DND-41 (cell line): ENCODE measurements around the gene ACBD6.

ENCODE experiments used
- ATAC-seq: fragments of 200-7000 bp; cut with Tn5 transposase; 3 replicates; pipeline ENCODE4 v1.9.1; 2021; ENCODE audit warnings: low read depth; ENCODE audit not compliant: insufficient read depth
- DNase-seq: peaks from one replicate; pipeline ENCODE4 v3.0.0-alpha.2; 2020
- H2AFZ ChIP-seq: 2 replicates; pipeline ENCODE4 v1.6.0; 2012; ENCODE audit warnings: low read depth, low read length
- H3K27ac ChIP-seq: 2 replicates; pipeline ENCODE4 v1.5.1; 2012; ENCODE audit warnings: low read length, inconsistent platforms
- H3K27me3 ChIP-seq: fragments of 200-600 bp; sonication (generic); 2 replicates; pipeline ENCODE4 v1.6.0; 2012; ENCODE audit warnings: low read length, mild to moderate bottlenecking, inconsistent platforms; ENCODE audit not compliant: insufficient read depth, poor library complexity
- H3K36me3 ChIP-seq: 2 replicates; pipeline ENCODE4 v1.5.1; 2012; ENCODE audit warnings: low read length, inconsistent platforms; ENCODE audit not compliant: insufficient read depth
- H3K4me1 ChIP-seq: 2 replicates; pipeline ENCODE4 v1.5.1; 2012; ENCODE audit warnings: mild to moderate bottlenecking, low read length; ENCODE audit not compliant: insufficient read depth
- H3K4me2 ChIP-seq: 2 replicates; pipeline ENCODE4 v1.6.0; 2012; ENCODE audit warnings: mild to moderate bottlenecking, moderate library complexity, low read length, inconsistent platforms; ENCODE audit not compliant: insufficient read depth
- H3K4me3 ChIP-seq, 2 experiments: fragments of 200-600 bp in 1 of 2; shearing (Covaris generic) in 1 of 2; 2 replicates each; pipeline ENCODE4 v1.5.1; 2012 to 2016; ENCODE audit warnings: inconsistent platforms in 2 of 2, low read length in 2 of 2, mild to moderate bottlenecking in 2 of 2, low read depth in 1 of 2, moderate library complexity in 1 of 2
- H3K79me2 ChIP-seq: 2 replicates; pipeline ENCODE4 v1.6.0; 2012; ENCODE audit warnings: low read length, inconsistent platforms; ENCODE audit not compliant: insufficient read depth
- H3K9ac ChIP-seq: 2 replicates; pipeline ENCODE4 v1.6.0; 2012; ENCODE audit warnings: low read depth, mild to moderate bottlenecking, inconsistent platforms, low read length, moderate library complexity
- H3K9me3 ChIP-seq: 2 replicates; pipeline ENCODE4 v1.5.1; 2012; ENCODE audit warnings: low read length, moderate library complexity, mild to moderate bottlenecking, inconsistent platforms; ENCODE audit not compliant: insufficient read depth, severe bottlenecking
- H4K20me1 ChIP-seq: 2 replicates; pipeline ENCODE4 v1.6.0; 2012; ENCODE audit warnings: low read length; ENCODE audit not compliant: insufficient read depth
- EZH2 ChIP-seq: IDR thresholded peaks from 3 replicates; pipeline ENCODE4 v1.6.1; 2012; ENCODE audit warnings: borderline replicate concordance, low read depth, mild to moderate bottlenecking, moderate library complexity, low read length, inconsistent platforms; ENCODE audit not compliant: severe bottlenecking
- TF ChIP-seq, protein P1 (sequence below): IDR thresholded peaks from 2 replicates; pipeline ENCODE4 v1.5.1; 2012; ENCODE audit warnings: borderline replicate concordance, low read length, moderate library complexity, mild to moderate bottlenecking; ENCODE audit not compliant: poor library complexity, severe bottlenecking; ENCODE audit errors: extremely low read depth

Gene ACBD6

GRCh38 chr1:180262628-180263488 lies 239.5 kb downstream of the ACBD6 start:
- Histone ChIP-seq H3K79me2 (no peaks in the 10 kb centered on the region), H2AFZ (no peak overlapping the region), H3K9me3 (no peaks in the 10 kb centered on the region), H3K4me2 (no peak overlapping the region), H3K36me3 (no peaks in the 10 kb centered on the region), H3K9ac (no peak overlapping the region), H3K4me3 (no peak overlapping the region), H3K27me3 (no peaks in the 10 kb centered on the region), H4K20me1 (no peaks in the 10 kb centered on the region), H3K4me1 (no peaks in the 10 kb centered on the region), H3K27ac (no peak overlapping the region)
- DNase-seq (no peak), ATAC-seq (no peak)
- TF ChIP-seq, protein P1, sequence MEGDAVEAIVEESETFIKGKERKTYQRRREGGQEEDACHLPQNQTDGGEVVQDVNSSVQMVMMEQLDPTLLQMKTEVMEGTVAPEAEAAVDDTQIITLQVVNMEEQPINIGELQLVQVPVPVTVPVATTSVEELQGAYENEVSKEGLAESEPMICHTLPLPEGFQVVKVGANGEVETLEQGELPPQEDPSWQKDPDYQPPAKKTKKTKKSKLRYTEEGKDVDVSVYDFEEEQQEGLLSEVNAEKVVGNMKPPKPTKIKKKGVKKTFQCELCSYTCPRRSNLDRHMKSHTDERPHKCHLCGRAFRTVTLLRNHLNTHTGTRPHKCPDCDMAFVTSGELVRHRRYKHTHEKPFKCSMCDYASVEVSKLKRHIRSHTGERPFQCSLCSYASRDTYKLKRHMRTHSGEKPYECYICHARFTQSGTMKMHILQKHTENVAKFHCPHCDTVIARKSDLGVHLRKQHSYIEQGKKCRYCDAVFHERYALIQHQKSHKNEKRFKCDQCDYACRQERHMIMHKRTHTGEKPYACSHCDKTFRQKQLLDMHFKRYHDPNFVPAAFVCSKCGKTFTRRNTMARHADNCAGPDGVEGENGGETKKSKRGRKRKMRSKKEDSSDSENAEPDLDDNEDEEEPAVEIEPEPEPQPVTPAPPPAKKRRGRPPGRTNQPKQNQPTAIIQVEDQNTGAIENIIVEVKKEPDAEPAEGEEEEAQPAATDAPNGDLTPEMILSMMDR = no peak
- TF ChIP-seq EZH2 = no peak

- no peak overlapping the region for H3K9ac ChIP-seq
- DNase-seq (no peak), ATAC-seq (no peak)
- H3K27ac ChIP-seq = no peak overlapping the region
- TF ChIP-seq, protein P1 = no peak
- no peak for TF ChIP-seq EZH2
- H4K20me1 ChIP-seq = no peaks in the 10 kb centered on the region
- H3K4me1 ChIP-seq = no peaks in the 10 kb centered on the region
- no peak overlapping the region for H2AFZ ChIP-seq
- H3K9me3 ChIP-seq = no peaks in the 10 kb centered on the region
- no peak overlapping the region for H3K4me3 ChIP-seq
- no peaks in the 10 kb centered on the region for H3K79me2 ChIP-seq
- H3K36me3 ChIP-seq = no peaks in the 10 kb centered on the region
- H3K27me3 ChIP-seq = no peaks in the 10 kb centered on the region
- no peak overlapping the region for H3K4me2 ChIP-seq
Observed at GRCh38 chr1:180261524-180262155, 240.7 kb downstream of the ACBD6 start.

DNA sequence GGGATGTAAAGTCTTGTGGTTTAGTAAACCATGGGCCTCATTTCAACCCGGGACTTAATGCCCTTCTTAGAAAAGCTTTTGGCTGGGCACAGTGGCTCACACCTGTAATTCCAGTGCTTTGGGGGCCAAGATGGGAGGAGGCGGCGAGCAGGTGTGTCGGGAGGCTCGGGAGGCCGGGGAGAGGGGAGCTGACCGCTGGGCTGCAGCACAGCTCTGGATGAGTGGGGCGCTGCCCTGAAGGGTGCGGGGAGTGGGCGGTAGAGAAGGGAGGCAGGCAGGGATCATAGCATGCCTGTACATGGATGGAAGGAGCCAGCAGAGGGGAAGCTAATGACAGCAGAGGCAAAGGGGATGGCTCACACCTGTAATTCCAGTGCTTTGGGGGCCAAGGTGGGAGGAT lies 241.3 kb downstream of the ACBD6 start:
- DNase-seq = no peak
- H3K4me2 ChIP-seq = no peak overlapping the region

More for the DNA sequence above, 241.3 kb downstream of the ACBD6 start:
- Histone ChIP-seq H3K36me3 (no peaks in the 10 kb centered on the region), H3K79me2 (no peaks in the 10 kb centered on the region), H3K27ac (no peak overlapping the region), H4K20me1 (no peaks in the 10 kb centered on the region), H3K27me3 (no peaks in the 10 kb centered on the region), H3K9ac (no peak overlapping the region), H2AFZ (no peak overlapping the region), H3K9me3 (no peaks in the 10 kb centered on the region), H3K4me1 (no peaks in the 10 kb centered on the region), H3K4me3 (no peak overlapping the region)
- TF ChIP-seq, protein P1 = no peak
- TF ChIP-seq EZH2 = no peak
- ATAC-seq = no peak
